Measurements from ENCODE around the gene RUSF1. TPM values are rescaled to one million over a fixed set of nuclear protein-coding genes. Genes with fewer than 3 reads are reported as not detected.

The RUSF1 gene
- total and polyA plus RNA-seq, 10 of the 15 experiments (the other 5 are each of a cell fraction or from before 2014, with no cell fraction given): 0.20 to 46.3 (median 29.7) TPM

DNA sequence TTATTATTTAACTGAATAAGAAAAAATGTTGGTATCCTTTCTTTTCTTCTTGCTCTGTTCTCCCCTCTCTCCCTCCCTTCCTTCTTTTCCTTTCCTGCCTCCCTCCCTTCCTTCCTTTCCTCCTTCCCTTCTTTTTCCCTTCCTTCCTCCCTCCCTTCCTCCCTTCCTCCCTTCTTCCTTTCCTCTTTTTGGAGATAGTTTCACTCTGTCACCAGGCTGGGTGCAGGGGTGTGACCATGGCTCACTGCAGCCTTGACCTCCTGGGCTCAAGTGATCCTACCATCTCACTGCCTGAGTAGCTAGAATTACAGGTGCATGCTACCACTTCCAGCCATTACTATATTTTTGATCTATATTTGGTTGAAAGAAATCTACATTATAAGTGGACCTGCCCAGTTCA, 5.7 kb upstream of the RUSF1 start:
- no peaks in the 10 kb centered on the region for H4K20me1 ChIP-seq (ENCODE audit: control insufficient read depth, insufficient read depth)
- TF ChIP-seq PAX5 (IDR thresholded peaks at IDR 0.05; ENCODE audit: borderline replicate concordance, low read depth, low read length): no peak
- no peak for TF ChIP-seq SUPT20H (IDR thresholded peaks at IDR 0.05; ENCODE audit: borderline replicate concordance, control insufficient read depth, low read depth, low read length)
- H3K4me1 ChIP-seq (ENCODE audit: control insufficient read depth, insufficient read depth, low read length): no peaks in the 10 kb centered on the region
- ATAC-seq (no peak), FAIRE-seq (no peak), DNase-seq (ENCODE audit: low read depth, low spot score) (no peak)
- RAD21 ChIA-PET (ENCODE audit: unreplicated experiment): no interaction called here
- H3K27me3 ChIP-seq (replicated peaks in 1 of 2; ENCODE audit: control insufficient read depth in 2 of 2, insufficient read depth in 2 of 2, low read length in 1 of 2): no peaks in the 10 kb centered on the region
- no peak overlapping the region for H3K9ac ChIP-seq (ENCODE audit: control insufficient read depth, insufficient read depth, low read length)
- in situ Hi-C loops (cut with MboI) (loop anchor here (5.0 kb wide), 1 partner anchor 183 kb away; no protein-coding TSS in a partner anchor), intact Hi-C loops (cut with micrococcal nuclease; ENCODE audit: unreplicated experiment) (no loop called here)
- no peaks in the 10 kb centered on the region; the same call in 2 of the 3 replicates for H3K9me3 ChIP-seq (replicated peaks; ENCODE audit: control insufficient read depth, insufficient read depth, low read length)
- SMC1A ChIA-PET (ENCODE audit: uncharacterized antibody, unreplicated experiment): no interaction called here
- CTCF ChIA-PET: no interaction called here
- H3K79me2 ChIP-seq (ENCODE audit: control insufficient read depth, insufficient read depth, low read length): peaks cover 4% of the 10 kb centered on the region
- no peak overlapping the region for H3K4me3 ChIP-seq
- no peak overlapping the region for H2AFZ ChIP-seq (ENCODE audit: control insufficient read depth, low read depth, low read length)
- H3K36me3 ChIP-seq (ENCODE audit: control insufficient read depth in 2 of 2, insufficient read depth in 2 of 2, low read length in 1 of 2): no peaks in the 10 kb centered on the region
- no peak overlapping the region for H3K4me2 ChIP-seq (ENCODE audit: control insufficient read depth, insufficient read depth)
- H3K27ac ChIP-seq (ENCODE audit: control insufficient read depth, insufficient read depth): no peak overlapping the region
- POLR2A ChIA-PET: interaction anchor here (0.6 kb wide), 1 partner anchor 12 kb away, joined by 4 read pairs; no protein-coding TSS in a partner anchor
- no TSS peak for BruUV-seq (replicated peaks)

DNA sequence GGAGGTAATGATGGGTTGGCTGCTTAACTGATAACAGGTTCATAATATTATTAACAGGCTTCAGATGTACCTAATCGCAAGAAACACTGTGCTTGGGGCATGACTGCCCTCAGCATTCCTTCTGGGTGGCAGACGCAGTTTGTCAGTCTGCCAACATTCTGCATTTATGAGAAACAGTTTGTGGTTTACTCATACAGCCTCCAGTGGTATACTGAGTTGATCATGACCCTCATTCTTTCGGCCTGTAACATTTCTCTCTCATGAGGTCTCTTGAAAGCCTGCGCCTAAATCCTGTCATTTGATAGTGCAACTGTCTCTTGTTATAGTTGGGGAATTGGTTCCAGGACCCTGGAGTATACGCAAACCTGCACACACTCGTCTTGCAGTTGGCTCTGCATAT, 4.9 kb upstream of the RUSF1 start:
- TF ChIP-seq, protein P1, sequence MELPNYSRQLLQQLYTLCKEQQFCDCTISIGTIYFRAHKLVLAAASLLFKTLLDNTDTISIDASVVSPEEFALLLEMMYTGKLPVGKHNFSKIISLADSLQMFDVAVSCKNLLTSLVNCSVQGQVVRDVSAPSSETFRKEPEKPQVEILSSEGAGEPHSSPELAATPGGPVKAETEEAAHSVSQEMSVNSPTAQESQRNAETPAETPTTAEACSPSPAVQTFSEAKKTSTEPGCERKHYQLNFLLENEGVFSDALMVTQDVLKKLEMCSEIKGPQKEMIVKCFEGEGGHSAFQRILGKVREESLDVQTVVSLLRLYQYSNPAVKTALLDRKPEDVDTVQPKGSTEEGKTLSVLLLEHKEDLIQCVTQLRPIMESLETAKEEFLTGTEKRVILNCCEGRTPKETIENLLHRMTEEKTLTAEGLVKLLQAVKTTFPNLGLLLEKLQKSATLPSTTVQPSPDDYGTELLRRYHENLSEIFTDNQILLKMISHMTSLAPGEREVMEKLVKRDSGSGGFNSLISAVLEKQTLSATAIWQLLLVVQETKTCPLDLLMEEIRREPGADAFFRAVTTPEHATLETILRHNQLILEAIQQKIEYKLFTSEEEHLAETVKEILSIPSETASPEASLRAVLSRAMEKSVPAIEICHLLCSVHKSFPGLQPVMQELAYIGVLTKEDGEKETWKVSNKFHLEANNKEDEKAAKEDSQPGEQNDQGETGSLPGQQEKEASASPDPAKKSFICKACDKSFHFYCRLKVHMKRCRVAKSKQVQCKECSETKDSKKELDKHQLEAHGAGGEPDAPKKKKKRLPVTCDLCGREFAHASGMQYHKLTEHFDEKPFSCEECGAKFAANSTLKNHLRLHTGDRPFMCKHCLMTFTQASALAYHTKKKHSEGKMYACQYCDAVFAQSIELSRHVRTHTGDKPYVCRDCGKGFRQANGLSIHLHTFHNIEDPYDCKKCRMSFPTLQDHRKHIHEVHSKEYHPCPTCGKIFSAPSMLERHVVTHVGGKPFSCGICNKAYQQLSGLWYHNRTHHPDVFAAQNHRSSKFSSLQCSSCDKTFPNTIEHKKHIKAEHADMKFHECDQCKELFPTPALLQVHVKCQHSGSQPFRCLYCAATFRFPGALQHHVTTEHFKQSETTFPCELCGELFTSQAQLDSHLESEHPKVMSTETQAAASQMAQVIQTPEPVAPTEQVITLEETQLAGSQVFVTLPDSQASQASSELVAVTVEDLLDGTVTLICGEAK (IDR thresholded peaks at IDR 0.05; ENCODE audit: borderline replicate concordance): no peak
- TF ChIP-seq HDGF (IDR thresholded peaks at IDR 0.05) (no peak), EGR1 (IDR thresholded peaks at IDR 0.05; ENCODE audit: borderline replicate concordance in 1 of 2, low read depth in 2 of 2, low read length in 2 of 2) (no peak)
- TF ChIP-seq, protein P2, sequence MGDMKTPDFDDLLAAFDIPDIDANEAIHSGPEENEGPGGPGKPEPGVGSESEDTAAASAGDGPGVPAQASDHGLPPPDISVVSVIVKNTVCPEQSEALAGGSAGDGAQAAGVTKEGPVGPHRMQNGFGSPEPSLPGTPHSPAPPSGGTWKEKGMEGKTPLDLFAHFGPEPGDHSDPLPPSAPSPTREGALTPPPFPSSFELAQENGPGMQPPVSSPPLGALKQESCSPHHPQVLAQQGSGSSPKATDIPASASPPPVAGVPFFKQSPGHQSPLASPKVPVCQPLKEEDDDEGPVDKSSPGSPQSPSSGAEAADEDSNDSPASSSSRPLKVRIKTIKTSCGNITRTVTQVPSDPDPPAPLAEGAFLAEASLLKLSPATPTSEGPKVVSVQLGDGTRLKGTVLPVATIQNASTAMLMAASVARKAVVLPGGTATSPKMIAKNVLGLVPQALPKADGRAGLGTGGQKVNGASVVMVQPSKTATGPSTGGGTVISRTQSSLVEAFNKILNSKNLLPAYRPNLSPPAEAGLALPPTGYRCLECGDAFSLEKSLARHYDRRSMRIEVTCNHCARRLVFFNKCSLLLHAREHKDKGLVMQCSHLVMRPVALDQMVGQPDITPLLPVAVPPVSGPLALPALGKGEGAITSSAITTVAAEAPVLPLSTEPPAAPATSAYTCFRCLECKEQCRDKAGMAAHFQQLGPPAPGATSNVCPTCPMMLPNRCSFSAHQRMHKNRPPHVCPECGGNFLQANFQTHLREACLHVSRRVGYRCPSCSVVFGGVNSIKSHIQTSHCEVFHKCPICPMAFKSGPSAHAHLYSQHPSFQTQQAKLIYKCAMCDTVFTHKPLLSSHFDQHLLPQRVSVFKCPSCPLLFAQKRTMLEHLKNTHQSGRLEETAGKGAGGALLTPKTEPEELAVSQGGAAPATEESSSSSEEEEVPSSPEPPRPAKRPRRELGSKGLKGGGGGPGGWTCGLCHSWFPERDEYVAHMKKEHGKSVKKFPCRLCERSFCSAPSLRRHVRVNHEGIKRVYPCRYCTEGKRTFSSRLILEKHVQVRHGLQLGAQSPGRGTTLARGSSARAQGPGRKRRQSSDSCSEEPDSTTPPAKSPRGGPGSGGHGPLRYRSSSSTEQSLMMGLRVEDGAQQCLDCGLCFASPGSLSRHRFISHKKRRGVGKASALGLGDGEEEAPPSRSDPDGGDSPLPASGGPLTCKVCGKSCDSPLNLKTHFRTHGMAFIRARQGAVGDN (IDR thresholded peaks at IDR 0.05): no peak
- TF ChIP-seq, protein P3, sequence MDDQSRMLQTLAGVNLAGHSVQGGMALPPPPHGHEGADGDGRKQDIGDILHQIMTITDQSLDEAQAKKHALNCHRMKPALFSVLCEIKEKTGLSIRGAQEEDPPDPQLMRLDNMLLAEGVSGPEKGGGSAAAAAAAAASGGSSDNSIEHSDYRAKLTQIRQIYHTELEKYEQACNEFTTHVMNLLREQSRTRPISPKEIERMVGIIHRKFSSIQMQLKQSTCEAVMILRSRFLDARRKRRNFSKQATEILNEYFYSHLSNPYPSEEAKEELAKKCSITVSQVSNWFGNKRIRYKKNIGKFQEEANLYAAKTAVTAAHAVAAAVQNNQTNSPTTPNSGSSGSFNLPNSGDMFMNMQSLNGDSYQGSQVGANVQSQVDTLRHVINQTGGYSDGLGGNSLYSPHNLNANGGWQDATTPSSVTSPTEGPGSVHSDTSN (IDR thresholded peaks at IDR 0.05; ENCODE audit: insufficient replicate concordance, low read depth, low read length): no peak
- ChIA-PET SMC1A (ENCODE audit: uncharacterized antibody, unreplicated experiment) (no interaction called here), POLR2A (interaction anchor here (0.6 kb wide), 1 partner anchor 12 kb away, joined by 4 read pairs; no protein-coding TSS in a partner anchor), CTCF (no interaction called here), RAD21 (ENCODE audit: unreplicated experiment) (no interaction called here)
- Histone ChIP-seq H2AFZ (ENCODE audit: control insufficient read depth, low read depth, low read length) (no peak overlapping the region), H3K4me1 (ENCODE audit: control insufficient read depth, insufficient read depth, low read length) (no peaks in the 10 kb centered on the region), H3K27me3 (replicated peaks in 1 of 2; ENCODE audit: control insufficient read depth in 2 of 2, insufficient read depth in 2 of 2, low read length in 1 of 2) (no peaks in the 10 kb centered on the region), H3K9ac (ENCODE audit: control insufficient read depth, insufficient read depth, low read length) (no peak overlapping the region), H3K4me2 (ENCODE audit: control insufficient read depth, insufficient read depth) (no peak overlapping the region), H4K20me1 (ENCODE audit: control insufficient read depth, insufficient read depth) (no peaks in the 10 kb centered on the region), H3K9me3 (replicated peaks; ENCODE audit: control insufficient read depth, insufficient read depth, low read length) (no peaks in the 10 kb centered on the region; the same call in 2 of the 3 replicates), H3K36me3 (ENCODE audit: control insufficient read depth in 2 of 2, insufficient read depth in 2 of 2, low read length in 1 of 2) (no peaks in the 10 kb centered on the region), H3K4me3 (no peak overlapping the region), H3K27ac (ENCODE audit: control insufficient read depth, insufficient read depth) (no peak overlapping the region), H3K79me2 (ENCODE audit: control insufficient read depth, insufficient read depth, low read length) (peaks cover 11% of the 10 kb centered on the region)
- no TSS peak for BruUV-seq (replicated peaks)
- intact Hi-C loops (cut with micrococcal nuclease; ENCODE audit: unreplicated experiment): no loop called here
- no peak for ATAC-seq
- WGBS (ENCODE audit: insufficient coverage, insufficient replicate concordance, low lambda C conversion rate, missing lambda C conversion rate): 54% methylated on average over 6 of the region's 6 CpGs
- no peak for FAIRE-seq
- DNase-seq (ENCODE audit: low read depth, low spot score): no peak
- in situ Hi-C loops (cut with MboI): loop anchor here (5.0 kb wide), 1 partner anchor 184 kb away; no protein-coding TSS in a partner anchor

Measured in GM12878 (cell line).